HG03039 (cell line): Measurements from ENCODE around the gene PRRT3.
"Not testable (repeated sequence)": the region's sequence is repeated elsewhere in the genome, so short reads cannot be mapped to it uniquely, and the experiment has no call there.

Experiments
- ATAC-seq: cut with Tn5 transposase; IDR thresholded peaks from one replicate; pipeline ENCODE4 v1.9.1; 2021; ENCODE audit warnings: mild to moderate bottlenecking, moderate library complexity; ENCODE audit not compliant: unreplicated experiment

The PRRT3 gene

DNA sequence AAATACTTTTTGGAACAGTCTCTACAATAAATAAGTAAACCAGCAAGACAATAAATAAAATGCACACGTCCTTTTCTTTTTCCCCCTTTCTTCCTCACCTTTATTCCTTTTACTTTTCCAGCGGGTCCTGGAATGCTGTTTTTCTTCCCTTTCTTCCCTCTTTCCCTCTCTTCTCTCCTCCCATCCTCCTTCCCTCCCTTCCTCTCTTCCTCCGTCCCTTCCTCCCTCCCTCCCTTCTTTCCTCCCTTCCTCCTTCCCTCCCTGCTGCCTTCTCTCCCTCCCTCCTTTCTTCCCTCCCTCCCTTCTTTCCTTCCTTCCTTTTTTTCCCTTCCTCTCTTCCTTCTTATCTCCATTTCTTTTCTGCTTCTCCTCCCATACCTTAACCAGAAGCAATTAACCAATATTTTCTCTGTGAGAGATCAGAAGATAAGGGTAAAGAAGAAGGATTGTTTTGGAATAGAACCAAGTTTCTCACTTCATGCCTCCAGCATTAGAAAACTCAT, 52.9 kb downstream of the PRRT3 start:
- no peak for ATAC-seq

DNA sequence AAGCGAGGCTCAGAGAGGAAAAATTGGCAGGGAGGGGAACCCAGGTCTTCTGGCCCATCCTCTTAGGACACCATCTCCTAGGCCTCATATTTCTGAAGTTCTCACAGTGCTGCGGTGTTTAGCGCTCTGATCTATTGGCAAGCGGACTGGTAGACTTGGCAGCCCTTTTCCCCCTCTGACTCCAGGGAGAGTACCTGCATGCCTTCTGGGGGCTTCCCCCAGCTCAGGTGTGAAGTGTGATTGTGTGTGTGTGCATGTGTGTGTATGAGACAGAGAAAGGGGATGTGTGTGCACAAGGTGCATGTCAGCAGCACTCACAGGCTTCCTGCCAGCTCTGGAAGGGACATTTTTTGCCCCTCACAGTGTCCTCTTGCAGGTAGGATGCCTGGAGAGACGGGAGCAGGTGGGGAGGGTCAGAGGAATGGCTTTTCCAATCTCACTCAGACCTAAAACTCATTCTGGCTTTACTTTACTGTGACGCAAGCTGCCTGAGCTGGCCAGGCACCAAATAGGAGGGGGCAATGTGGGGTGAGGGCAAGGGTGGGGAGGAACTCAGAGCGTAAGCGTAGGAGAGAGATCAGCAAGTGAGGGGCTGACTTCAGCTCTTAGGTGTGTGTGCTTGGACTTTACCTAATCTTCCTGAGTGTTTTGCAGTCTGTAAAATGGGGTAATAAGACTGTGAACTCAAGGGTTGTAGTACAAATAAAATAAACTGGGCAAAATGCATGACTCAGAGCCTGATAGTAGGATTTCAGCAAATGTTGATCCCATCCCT, 53.6 kb downstream of the PRRT3 start:
- no peak for ATAC-seq

DNA sequence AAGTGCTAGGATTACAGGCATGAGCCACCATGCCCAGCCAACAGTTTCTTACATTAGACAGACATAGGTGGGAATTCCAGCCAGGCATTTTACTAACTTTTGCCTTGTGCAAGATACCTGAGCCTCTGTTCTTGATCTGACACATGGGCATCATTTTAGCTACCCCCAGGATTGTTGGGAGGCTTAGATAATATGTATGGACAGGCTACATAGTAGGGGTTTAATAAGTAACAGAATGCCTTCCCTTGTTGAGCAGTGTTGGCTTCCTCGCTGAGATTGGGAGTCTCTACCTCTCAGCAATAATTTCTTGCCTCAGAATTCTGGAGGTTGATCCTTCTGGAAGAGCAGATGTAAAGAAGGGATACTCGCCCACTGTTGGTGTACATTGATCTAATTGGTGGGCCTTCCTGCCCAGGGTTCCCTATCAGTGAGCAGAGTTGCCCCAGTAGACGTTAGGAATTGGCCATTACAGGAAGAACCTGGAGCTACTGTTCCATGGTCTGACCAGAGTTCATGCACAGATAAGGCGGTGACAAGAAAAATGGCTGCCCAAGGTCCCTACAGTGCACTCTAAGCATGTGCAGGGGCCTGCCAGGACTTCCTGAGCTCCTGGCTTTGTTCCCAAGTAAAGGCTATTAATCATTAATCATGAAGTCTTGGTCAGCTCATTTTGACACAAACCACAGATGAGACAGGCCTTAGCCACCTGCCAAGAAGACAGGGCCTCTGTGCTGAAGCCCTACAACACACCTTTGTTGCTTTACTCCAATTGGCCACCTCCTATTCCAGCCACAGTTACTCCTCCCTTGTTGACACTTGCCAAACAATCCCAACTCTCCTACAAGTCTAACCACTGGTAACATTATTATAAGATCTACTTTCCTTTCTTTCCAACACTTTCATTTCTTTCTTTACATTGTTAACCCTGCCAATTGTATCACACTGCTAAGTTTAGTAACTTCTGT, 54.5 kb downstream of the PRRT3 start:
- ATAC-seq = no peak

DNA sequence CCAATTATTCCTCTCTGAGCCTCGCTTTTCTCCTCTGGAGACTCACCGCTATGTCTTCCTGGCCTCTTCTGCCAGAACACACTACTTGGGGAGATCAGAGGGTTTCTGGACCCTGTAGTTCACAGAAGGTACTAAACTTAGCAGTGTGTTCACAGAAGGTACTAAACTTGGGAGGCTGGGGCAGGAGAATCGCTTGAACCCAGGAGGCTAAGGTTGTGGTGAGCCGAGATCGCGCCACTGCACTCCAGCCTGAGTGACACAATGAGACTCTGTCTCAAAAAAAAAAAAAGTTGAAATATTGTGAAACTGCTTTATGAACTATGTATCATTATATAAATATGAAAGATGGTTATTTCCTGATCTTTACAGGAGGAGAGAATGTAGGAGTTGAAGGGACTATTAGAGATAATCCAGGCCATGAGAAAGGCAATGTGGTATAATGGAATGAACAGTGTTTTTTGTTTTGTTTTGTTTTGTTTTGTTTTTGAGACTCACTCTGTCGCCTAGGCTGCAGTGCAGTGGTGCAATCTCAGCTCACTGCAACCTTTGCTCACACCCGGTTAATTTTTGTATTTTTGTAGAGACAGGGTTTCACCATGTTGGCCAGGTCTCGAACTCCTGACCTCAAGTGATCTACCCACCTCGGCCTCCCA, 55.3 kb downstream of the PRRT3 start:
- not testable (repeated sequence) for ATAC-seq

DNA sequence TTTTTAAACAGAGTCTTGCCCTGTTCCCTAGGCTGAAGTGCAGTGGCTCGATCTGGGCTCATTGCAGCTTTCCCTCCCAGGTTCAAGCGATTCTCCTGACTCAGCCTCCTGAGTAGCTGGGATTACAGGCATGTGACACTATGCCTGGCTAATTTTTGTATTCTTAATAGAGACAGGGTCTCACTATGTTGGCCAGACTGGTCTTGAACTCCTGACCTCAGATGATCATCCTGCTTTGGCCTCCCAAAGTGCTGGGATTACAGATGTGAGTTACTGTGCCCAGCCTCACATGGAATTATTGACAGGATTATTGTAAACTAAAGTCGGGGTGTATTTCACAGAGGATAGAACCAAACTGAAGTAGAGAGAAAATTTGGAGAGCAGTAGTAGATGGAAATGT, 56.5 kb downstream of the PRRT3 start:
- ATAC-seq = not testable (repeated sequence)
